ENCODE results near the gene KCNJ10. TPM values are rescaled to one million over a fixed set of nuclear protein-coding genes. Genes with fewer than 3 reads are reported as not detected.

The KCNJ10 gene
- total and polyA plus RNA-seq, 8 donors, result 0.05 to 0.09 (median 0.08) TPM; not detected in 5

DNA sequence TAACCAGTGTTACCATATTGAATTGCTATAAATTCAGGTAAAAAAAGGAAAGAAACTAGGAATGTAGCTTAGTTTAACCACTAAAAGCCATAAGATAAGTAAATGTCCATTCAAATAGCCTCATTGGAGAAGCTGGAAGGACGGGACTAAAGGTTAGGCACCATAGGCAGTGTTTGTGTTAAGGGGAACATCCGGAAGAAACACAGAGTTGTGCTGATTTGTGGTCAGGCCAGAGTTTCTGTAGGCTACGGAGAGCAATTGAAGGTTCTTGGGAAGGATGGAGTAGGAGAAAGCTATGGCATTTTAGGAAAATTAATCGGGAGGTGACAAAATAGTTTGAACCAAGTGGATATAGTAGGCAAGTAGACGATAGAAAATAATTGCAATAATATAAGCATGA lies 1.3 kb upstream of the KCNJ10 start:
- WGBS, 2 donors, result 78 to 82% methylated on average over 5 of the region's 5 CpGs
- Histone ChIP-seq H3K9me3 (no peaks in the 10 kb centered on the region), H3K27me3 (no peaks in the 10 kb centered on the region), H3K36me3 (no peaks in the 10 kb centered on the region), H3K4me1 (peaks cover 0 to 7% (median 7%) of the 10 kb centered on the region in 3 donors), H3K4me3 (no peak overlapping the region), H3K27ac (no peak overlapping the region)
- DNase-seq (no peak), FAIRE-seq (no peak), ATAC-seq (no peak)
- intact Hi-C loops (cut with DNase I), result no loop called here
- TF ChIP-seq, protein P1, sequence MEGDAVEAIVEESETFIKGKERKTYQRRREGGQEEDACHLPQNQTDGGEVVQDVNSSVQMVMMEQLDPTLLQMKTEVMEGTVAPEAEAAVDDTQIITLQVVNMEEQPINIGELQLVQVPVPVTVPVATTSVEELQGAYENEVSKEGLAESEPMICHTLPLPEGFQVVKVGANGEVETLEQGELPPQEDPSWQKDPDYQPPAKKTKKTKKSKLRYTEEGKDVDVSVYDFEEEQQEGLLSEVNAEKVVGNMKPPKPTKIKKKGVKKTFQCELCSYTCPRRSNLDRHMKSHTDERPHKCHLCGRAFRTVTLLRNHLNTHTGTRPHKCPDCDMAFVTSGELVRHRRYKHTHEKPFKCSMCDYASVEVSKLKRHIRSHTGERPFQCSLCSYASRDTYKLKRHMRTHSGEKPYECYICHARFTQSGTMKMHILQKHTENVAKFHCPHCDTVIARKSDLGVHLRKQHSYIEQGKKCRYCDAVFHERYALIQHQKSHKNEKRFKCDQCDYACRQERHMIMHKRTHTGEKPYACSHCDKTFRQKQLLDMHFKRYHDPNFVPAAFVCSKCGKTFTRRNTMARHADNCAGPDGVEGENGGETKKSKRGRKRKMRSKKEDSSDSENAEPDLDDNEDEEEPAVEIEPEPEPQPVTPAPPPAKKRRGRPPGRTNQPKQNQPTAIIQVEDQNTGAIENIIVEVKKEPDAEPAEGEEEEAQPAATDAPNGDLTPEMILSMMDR (IDR thresholded peaks at IDR 0.05), result no peak

DNA sequence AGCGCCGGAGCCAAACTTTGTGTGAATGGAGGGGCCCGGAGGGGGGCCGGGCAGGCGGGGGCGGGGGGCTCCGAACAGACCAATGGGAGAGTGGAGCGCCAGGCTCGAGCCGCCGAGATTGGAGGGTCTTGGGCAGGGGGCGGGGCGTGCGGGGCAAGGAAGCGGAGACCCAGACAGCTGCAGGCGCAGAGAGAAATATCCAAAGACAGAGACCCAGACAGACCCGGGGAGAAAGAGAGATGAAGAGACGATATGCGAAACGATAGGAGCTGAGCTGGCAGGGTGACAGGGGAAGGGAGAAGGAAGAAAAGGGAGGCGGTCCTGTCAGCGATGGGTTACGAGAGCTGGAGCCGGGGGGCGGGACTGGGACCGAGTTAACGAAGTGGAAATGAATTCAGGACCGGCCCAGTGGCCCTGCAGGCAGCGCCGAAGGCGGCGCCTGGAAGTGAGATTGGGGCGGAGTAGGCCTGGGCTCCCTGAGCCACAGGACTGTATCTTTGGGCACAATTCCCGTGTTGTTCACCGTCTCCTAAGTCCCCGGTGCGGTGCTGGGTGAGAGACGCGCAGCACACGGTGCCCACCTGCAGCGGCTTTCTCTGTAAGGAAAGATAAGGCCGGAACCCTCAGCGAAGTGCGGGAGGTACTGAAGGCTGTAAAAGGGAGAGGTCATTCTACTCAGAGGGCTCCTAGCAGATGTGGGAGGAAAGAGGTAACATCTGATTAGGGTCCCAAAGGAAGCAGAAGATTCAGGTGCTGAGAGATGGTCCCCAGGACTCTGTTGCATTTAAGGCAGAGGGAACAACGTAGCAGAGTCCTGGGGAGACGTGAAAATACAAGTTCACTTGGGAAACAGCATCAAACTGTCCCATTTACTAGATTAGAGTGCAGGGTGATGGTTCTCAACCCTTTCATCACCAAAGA lies 543 bp upstream of the KCNJ10 start:
- TF ChIP-seq, protein P1 (IDR thresholded peaks at IDR 0.05), result no peak
- Histone ChIP-seq H3K4me3 (peak overlapping the region; percentile 26 to 60 (median 44)), H3K27ac (no peak overlapping the region), H3K27me3 (no peaks in the 10 kb centered on the region), H3K9me3 (no peaks in the 10 kb centered on the region), H3K36me3 (no peaks in the 10 kb centered on the region), H3K4me1 (peaks cover 0 to 7% (median 7%) of the 10 kb centered on the region in 3 donors)
- intact Hi-C loops (cut with DNase I), result no loop called here
- DNase-seq (peak; percentile 55 to 85 (median 75)), FAIRE-seq (no peak), ATAC-seq (peak; percentile 84 to 94 (median 92))
- WGBS, 2 donors, result 1 to 2% methylated on average over 40 to 46 of the region's 46 CpGs

DNA sequence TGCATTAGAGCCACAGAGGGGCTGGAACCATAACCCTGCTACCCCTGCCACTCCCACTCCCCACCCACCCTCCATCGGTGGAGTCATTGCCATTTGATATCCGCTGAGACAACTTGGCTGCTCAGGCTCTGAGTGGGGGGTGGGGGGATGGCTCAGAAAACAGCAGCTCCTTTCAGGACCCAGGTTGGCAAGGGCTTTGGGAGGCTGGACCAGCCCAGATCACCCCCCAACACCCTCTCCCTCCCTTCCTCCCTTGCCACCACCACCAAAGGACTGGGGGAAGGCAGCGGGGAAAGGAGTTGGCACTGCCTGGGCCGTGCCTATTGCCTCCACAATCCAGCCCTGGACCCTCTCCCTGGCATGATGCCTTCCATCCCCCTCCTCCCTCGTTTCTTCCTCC lies 1.7 kb downstream of the KCNJ10 start:
- Histone ChIP-seq H3K27me3 (no peaks in the 10 kb centered on the region), H3K9me3 (no peaks in the 10 kb centered on the region), H3K4me1 (peaks cover 0 to 7% (median 7%) of the 10 kb centered on the region in 3 donors), H3K4me3 (no peak overlapping the region), H3K36me3 (no peaks in the 10 kb centered on the region), H3K27ac (no peak overlapping the region)
- WGBS, 2 donors, result 66 to 72% methylated on average over 5 of the region's 5 CpGs
- FAIRE-seq, result no peak
- no peak for DNase-seq
- TF ChIP-seq, protein P1 (IDR thresholded peaks at IDR 0.05), result no peak
- intact Hi-C loops (cut with DNase I), result no loop called here
- no peak for ATAC-seq

DNA sequence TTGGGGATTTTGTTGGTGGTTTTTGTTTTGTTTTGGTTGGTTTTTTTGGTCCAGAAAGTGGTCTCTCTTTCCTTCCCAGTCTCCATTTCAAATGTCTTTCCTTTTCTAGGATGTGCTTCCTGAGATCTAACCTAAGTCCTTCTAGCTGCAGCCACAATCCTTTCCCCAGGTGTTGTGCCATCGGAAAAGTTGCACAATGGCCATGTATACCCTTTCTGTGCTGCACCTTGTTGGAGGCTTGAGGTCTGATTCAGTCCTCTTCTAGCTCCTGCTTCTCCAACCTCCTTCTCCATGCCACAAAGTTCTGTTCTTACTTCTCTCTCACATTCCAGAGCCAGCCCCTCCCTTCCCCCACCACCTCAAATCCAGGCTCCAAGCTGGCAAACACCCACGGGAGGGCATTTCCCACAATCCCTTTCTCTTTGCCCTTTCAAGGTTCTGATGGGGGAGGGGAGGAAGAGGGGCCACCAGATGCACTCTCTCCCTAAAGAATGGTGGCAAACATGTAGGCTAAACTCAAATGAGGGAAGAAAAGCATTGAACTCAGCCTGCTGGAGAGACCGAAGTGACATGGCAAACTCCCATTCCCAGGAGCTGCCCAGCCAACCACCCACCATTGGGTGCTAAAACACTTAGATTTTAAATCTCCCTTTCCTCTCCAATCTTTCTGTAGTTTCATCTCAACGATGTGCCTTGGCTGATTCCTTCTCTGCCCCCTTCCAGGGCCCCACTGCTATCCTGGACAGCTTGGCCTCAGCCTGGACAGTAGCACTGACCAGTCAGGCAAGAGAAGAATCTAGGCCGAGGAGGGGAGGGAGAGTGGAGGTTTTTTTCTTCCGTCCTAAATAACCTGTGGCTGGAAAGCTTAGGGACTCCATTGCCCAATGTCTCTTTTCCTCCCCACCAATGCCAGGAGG lies 2.9 kb downstream of the KCNJ10 start:
- FAIRE-seq (no peak), ATAC-seq (no peak)

More for the DNA sequence above, 2.9 kb downstream of the KCNJ10 start:
- Histone ChIP-seq H3K27me3 (no peaks in the 10 kb centered on the region), H3K27ac (no peak overlapping the region), H3K36me3 (no peaks in the 10 kb centered on the region), H3K4me1 (peaks cover 0 to 7% (median 7%) of the 10 kb centered on the region in 3 donors), H3K4me3 (no peak overlapping the region), H3K9me3 (no peaks in the 10 kb centered on the region)
- DNase-seq, result no peak
- TF ChIP-seq, protein P1 (IDR thresholded peaks at IDR 0.05), result no peak
- intact Hi-C loops (cut with DNase I), result no loop called here
- 62 to 72% methylated on average over 6 of the region's 6 CpGs for WGBS, 2 donors

Measured in pancreas (tissue), 10 donors.